Lower leg skin (tissue), 3 donors: ENCODE data around the gene TBATA.

Source experiments
- POLR2A ChIP-seq, 2 donors: fragments of 450-650 bp; IDR thresholded peaks; one replicate each; pipeline ENCODE4 v1.6.1; 2016 to 2017; ENCODE audit warnings: antibody characterized with exemption in 2 of 2, mild to moderate bottlenecking in 1 of 2, moderate library complexity in 1 of 2
- TF ChIP-seq, protein P1 (sequence below), 3 donors: fragments of 450-650 bp; IDR thresholded peaks; one replicate each; pipeline ENCODE4 v1.5.1; 2016; ENCODE audit warnings: antibody characterized with exemption in 3 of 3, mild to moderate bottlenecking in 3 of 3, moderate library complexity in 2 of 3

DNA sequence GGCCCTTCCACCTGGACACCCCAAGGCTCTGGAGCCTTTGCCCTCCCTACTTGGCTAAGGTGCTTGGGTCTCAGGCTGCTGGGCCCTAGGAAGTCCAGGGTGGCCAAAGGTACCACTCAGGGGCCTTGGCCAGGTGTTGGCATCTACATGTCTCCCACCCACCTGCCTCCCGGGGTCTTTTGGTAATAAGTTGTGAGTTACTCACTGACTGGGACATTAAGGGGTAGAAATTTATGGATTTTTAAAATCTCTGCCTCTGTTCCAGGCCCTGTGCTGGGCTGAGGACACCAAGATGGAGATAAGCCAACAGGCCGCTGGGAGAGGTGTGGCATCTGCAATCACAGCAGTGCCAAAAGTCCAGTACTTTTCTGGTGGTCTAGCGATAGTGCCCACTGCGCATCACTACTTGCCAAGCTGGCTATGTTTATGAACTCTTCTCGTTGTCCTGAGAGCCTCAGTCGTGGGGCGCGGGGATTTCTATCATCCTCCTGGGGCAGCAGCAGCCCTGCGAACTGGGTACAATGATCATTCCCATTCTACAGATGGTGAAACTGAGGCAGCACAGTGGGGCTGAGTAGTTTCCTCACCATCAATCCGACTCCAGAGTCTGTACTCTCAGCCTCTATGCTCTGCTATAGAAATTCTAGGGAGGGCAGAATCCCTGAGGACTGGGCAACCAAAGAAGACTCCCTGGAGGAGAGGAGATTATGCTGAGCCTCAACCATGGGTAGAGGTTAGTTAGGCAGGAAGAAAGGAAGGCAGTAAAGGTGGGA is 36.2 kb downstream of the TBATA start:
- TF ChIP-seq, protein P1, sequence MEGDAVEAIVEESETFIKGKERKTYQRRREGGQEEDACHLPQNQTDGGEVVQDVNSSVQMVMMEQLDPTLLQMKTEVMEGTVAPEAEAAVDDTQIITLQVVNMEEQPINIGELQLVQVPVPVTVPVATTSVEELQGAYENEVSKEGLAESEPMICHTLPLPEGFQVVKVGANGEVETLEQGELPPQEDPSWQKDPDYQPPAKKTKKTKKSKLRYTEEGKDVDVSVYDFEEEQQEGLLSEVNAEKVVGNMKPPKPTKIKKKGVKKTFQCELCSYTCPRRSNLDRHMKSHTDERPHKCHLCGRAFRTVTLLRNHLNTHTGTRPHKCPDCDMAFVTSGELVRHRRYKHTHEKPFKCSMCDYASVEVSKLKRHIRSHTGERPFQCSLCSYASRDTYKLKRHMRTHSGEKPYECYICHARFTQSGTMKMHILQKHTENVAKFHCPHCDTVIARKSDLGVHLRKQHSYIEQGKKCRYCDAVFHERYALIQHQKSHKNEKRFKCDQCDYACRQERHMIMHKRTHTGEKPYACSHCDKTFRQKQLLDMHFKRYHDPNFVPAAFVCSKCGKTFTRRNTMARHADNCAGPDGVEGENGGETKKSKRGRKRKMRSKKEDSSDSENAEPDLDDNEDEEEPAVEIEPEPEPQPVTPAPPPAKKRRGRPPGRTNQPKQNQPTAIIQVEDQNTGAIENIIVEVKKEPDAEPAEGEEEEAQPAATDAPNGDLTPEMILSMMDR (IDR thresholded peaks at IDR 0.05) = no peak
- no peak for TF ChIP-seq POLR2A (IDR thresholded peaks at IDR 0.05)
